Hair follicular keratinocyte (primary cell): ENCODE data around the gene INTS1. TPM values are rescaled to one million over a fixed set of nuclear protein-coding genes. Genes with fewer than 3 reads are reported as not detected.

Experiments used
- total RNA-seq: library from RNA; depleted of rRNA; stranded (reverse); fragments of >200 nt; gene quantifications from 2 replicates; pipeline ENCODE4 v1.2.3, GENCODE V29; 2015

The INTS1 gene, protein sequence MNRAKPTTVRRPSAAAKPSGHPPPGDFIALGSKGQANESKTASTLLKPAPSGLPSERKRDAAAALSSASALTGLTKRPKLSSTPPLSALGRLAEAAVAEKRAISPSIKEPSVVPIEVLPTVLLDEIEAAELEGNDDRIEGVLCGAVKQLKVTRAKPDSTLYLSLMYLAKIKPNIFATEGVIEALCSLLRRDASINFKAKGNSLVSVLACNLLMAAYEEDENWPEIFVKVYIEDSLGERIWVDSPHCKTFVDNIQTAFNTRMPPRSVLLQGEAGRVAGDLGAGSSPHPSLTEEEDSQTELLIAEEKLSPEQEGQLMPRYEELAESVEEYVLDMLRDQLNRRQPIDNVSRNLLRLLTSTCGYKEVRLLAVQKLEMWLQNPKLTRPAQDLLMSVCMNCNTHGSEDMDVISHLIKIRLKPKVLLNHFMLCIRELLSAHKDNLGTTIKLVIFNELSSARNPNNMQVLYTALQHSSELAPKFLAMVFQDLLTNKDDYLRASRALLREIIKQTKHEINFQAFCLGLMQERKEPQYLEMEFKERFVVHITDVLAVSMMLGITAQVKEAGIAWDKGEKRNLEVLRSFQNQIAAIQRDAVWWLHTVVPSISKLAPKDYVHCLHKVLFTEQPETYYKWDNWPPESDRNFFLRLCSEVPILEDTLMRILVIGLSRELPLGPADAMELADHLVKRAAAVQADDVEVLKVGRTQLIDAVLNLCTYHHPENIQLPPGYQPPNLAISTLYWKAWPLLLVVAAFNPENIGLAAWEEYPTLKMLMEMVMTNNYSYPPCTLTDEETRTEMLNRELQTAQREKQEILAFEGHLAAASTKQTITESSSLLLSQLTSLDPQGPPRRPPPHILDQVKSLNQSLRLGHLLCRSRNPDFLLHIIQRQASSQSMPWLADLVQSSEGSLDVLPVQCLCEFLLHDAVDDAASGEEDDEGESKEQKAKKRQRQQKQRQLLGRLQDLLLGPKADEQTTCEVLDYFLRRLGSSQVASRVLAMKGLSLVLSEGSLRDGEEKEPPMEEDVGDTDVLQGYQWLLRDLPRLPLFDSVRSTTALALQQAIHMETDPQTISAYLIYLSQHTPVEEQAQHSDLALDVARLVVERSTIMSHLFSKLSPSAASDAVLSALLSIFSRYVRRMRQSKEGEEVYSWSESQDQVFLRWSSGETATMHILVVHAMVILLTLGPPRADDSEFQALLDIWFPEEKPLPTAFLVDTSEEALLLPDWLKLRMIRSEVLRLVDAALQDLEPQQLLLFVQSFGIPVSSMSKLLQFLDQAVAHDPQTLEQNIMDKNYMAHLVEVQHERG (N-terminal part only)
- 48.2 and 53.1 TPM in 2 replicates for total RNA-seq

DNA sequence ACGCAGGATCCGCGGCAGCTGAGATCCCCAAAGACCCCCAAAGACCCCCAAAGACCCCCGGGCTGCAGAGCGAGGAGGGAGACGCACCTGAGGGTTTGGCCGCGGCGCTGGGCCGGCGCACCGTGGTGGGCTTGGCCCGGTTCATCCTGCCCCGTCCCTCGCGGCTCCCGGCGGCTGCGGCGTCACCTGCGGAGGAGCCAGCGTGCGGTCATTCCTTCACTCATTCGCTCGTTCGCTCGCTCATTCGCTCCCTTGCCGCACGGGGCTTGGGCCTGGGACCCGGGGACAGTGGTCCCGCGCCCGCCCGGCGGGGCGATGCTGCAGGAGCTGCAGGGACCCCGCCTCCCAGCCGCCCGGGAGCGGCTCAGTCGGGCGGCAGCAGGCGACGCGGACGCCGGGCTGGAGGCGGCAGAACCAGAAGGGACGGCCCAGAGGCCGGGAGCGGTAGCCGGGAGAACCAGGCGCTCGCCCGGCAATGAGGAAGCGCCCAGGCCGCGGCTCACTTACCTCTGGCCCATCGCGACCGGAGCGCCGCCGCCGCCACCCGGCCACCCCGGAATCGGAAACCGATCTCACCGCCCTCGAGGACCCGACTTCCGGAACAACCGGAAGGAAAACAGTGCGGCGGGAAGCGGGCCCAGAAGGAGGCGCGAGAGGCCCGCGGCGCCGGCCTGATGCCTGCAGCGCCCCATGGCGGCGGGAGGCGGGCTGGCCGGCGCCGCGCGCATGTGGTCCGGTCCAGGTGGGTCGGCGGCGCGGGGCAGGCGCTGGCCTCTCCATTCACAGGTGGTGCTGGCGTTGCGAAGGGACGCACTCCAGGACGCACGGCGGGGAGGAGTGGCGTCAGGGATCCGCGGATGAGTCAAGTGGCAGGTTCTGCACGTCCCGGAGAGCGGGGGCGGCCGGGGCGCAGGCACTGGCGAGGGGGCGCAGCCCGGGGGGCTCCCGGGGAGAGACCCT is at the start of gene INTS1:
Gene INTS1 (minus strand): TSS at position 574 of the 960 bp plus-strand sequence. CDS start 429 bp downstream, at position 145.

DNA sequence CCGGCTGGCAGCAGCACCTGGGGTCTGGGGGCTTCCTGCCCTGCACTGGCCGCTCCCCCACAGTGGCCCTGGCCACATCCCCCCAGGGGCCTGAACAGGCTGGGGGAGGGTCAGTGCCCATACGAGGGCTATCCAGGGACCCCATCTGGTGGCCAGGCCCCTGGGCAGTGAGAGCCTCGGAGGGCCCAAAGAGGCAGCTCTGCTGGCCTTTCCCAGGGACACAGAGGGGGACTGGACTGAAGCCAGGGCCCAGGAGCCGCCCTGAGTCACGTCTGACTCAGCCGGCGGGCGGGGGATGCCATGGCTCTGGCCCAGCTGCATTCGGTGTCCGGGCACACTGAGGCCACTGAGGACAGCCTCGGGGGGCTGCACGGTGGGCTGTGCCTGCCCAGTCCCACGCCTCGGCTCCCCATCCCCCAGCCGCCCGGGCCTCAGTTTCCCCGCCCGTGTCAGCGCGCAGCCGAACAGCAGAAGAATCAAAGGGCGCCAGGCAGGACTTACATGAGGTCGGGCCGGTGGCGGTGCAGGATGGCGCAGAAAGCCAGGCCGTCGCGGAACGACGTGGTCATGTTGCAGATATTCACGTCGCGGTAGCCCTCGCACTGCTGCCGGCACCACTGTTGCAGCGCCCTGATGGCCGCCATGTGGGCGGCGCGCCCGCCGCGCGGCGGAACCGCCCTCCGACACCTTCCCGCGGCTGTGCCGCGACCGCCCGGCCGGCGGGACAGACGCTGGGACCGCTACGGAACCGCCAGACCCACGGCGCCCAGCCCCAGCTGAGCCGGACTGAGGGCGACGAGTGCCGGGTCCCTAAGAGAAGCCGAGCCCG is 45.3 kb downstream of the INTS1 start, which contains the start of gene MICALL2:
Gene MICALL2 (minus strand): TSS at position 788 of the 829 bp plus-strand sequence. CDS start 144 bp downstream, at position 644.

Other genes with a start within 250 kb of the INTS1 start
- 15.6 and 19.3 TPM in 2 replicates for gene MICALL2, start 44.9 kb downstream of the INTS1 start, total RNA-seq
- gene MAFK, start 26.3 kb upstream of the INTS1 start, total RNA-seq, result 12.8 and 15.2 TPM in 2 replicates
- 0.34 and 0.39 TPM in 2 replicates for gene TMEM184A, start 51.8 kb upstream of the INTS1 start, total RNA-seq
- 57.1 and 103 TPM in 2 replicates for gene PSMG3, start 65.6 kb upstream of the INTS1 start, total RNA-seq
- 0.23 and 0.30 TPM in 2 replicates for gene ELFN1, start 165.9 kb upstream of the INTS1 start, total RNA-seq